Prostate gland (tissue), 2 donors: ENCODE data around the gene NOX5.

Source experiments
- POLR2A ChIP-seq: fragments of 450-650 bp; IDR thresholded peaks from one replicate; pipeline ENCODE4 v1.6.1; 2016; ENCODE audit warnings: antibody characterized with exemption, mild to moderate bottlenecking
- POLR2AphosphoS5 ChIP-seq: sonication (generic); formaldehyde crosslinking; IDR thresholded peaks from one replicate; pipeline ENCODE4 v1.6.1; 2017; ENCODE audit warnings: antibody characterized with exemption
- TF ChIP-seq, protein P1 (sequence below), 4 experiments: fragments of 200-600 bp in 2 of 4; fragments of 450-650 bp in 2 of 4; sonication (generic) in 2 of 4; IDR thresholded peaks; 1 replicate in 3 of 4; 2 replicates in 1 of 4; pipeline ENCODE4 v1.5.1; 2016 to 2019; ENCODE audit warnings: antibody characterized with exemption in 4 of 4, mild to moderate bottlenecking in 2 of 4, moderate library complexity in 2 of 4

- TF ChIP-seq POLR2A (no peak), POLR2AphosphoS5 (no peak)
- TF ChIP-seq, protein P1, sequence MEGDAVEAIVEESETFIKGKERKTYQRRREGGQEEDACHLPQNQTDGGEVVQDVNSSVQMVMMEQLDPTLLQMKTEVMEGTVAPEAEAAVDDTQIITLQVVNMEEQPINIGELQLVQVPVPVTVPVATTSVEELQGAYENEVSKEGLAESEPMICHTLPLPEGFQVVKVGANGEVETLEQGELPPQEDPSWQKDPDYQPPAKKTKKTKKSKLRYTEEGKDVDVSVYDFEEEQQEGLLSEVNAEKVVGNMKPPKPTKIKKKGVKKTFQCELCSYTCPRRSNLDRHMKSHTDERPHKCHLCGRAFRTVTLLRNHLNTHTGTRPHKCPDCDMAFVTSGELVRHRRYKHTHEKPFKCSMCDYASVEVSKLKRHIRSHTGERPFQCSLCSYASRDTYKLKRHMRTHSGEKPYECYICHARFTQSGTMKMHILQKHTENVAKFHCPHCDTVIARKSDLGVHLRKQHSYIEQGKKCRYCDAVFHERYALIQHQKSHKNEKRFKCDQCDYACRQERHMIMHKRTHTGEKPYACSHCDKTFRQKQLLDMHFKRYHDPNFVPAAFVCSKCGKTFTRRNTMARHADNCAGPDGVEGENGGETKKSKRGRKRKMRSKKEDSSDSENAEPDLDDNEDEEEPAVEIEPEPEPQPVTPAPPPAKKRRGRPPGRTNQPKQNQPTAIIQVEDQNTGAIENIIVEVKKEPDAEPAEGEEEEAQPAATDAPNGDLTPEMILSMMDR (IDR thresholded peaks at IDR 0.05), result no peak
Observed at GRCh38 chr15:69072906-69073305, 58.4 kb downstream of the NOX5 start.
